ENCODE data around the gene RRP1.

The RRP1 gene

DNA sequence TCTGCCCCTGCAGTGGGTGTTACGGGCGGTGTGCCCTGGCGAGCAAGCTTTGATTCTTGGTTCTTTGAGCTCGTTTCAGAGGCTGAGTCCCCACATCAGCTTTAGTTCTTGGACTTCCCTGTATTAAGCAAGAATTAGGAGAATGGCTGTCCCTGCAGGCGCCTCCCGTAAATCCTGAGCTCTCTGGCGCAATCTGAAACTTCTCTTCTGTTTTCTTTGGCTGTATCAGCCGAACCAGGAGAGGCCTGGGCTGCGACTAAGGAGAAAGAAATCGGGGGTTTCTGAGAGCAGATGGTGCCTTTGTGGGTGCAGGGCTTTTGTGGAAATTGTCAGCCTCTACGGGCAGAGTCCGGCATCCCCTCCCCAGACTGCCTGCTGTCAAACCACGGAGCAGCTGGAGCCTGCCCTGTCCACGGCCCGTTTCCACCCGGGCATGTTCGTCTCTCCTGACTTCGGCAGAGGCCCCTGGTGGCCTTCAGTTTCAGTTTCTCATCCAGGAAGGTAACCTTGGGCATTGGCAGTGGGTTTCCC is 31.2 kb upstream of the RRP1 start:
- no peak for DNase-seq (ENCODE audit: low read depth in 2 of 3, low spot score in 1 of 3)

DNA sequence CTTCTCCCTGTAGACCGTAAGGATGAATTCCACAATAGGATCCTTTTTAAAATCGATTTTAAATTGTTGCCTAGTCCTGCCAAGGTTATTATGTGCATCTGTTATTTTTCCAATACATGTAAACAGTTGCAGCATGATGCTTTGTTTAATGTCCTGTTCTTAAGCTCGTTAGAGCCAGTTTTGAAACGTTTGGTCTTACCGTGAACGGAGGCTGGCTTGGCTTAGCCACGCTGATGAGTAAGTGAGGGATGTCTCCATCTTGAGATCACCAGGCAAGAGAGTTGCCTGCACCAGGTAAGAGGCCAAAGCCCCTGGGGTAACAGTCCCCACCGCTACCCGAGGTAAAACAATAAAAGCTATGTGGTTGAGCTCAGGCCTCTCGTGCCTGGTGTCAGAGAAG is 30.6 kb upstream of the RRP1 start:
- DNase-seq (ENCODE audit: low read depth in 2 of 3, low spot score in 1 of 3), result no peak

DNA sequence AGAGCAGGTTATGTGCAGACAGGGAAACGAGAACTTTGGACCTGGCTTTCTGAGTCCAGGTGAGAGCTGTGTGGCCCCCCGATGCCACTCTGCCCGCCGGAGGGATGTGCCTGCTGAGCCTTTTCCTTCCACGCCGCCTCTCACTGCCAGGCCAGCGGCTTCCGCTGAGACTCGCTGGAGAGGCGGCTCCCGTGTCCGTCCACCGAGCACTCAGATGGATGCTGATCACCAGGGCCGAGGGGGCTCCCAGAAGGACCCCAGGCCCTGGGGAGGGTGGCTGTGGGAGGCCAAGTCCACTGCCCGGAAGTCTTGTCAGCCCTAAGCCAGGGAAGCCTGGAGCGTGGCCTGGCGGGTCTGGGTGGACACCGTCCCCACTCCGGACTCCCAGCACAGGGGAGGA is 29.7 kb upstream of the RRP1 start:
- no peak for DNase-seq (ENCODE audit: low read depth in 2 of 3, low spot score in 1 of 3)

GRCh38 chr21:43760391-43760958 is 28.9 kb upstream of the RRP1 start:
- no peak for DNase-seq (ENCODE audit: low read depth in 2 of 3, low spot score in 1 of 3)

GRCh38 chr21:43761886-43762285 is 27.5 kb upstream of the RRP1 start:
- no peak for DNase-seq (ENCODE audit: low read depth in 2 of 3, low spot score in 1 of 3)

DNA sequence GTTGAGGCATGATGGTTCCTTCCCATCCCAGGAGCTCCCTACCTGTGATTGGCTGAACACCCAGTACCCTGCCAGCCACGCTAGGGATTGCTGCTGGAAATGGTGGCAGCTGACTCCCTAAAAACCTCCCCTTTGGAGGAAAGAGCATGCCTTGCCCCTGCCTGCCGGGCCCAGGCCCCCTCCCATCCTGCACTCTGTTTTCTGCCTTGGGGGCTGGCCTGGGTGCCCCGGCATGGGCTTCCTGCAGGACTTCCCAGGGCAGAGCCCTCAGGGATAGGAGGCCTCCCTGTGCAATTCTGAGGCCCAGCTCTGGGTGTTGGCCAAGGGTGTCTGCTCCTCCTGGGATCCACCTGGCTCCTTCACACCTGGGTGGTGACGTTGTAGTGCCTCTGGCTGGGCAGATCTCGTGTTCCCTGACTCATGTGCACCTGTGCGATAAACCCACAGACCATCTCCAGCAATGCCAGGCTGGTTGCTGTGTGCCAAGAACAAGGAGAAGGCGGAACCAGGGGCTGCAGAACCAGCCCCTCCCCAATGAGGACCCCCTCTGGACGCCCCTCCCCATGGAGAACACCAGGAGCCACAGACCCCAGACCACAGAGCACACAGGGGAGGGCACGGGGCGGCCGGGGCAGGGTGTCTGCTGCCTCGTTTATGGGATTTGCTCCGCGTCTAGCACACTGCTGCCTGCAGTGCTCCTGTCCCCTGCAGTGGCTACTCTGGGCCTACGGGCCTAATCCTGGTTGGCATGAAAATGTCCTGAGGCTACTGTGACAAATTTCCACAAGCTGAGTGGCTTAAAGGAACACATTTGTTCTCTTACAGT is 26.9 kb upstream of the RRP1 start:
- no peak for DNase-seq (ENCODE audit: low read depth in 2 of 3, low spot score in 1 of 3)

- DNase-seq (ENCODE audit: low read depth in 2 of 3, low spot score in 1 of 3), result no peak
These were observed 25.4 kb upstream of the RRP1 start for GRCh38 chr21:43763901-43764523.

GRCh38 chr21:43764576-43765495 is 24.5 kb upstream of the RRP1 start:
- no peak for DNase-seq (ENCODE audit: low read depth in 2 of 3, low spot score in 1 of 3)

DNA sequence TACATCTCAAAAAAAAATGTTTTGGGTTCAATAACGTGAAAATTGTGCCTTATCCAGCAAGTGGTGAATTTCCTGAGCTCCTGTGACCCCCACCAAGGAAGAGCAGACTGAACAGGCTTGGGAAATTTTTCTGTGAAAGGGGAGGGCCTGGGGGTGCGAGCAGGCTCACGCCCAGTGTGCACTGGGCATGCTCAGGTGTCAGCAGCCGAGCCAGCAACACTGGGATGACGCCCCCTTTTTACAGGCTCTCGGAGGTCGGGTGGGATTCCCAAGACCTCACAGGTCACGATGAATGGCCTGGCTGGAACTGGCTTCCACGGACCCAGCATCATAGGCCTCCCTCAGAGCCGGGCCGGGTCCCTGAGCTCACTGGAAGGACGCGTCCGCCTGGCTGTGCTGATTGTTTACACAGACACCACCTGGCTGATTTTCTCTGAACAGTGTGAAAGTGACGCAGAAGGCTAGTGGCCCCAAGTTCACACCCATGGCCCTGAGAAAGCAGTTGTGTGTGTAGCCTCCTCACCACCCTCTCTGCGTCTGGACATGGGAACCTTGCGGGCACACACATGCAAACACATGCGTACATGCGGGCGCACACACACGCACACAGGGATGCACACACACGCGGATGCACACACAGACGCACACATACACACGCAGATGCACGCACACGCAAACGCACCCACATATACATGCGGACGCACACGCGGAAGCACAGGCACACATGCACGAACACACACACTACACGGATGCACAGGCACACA is 22.5 kb upstream of the RRP1 start:
- no peak for DNase-seq (ENCODE audit: low read depth in 2 of 3, low spot score in 1 of 3)

GRCh38 chr21:43767498-43767983 is 21.8 kb upstream of the RRP1 start:
- DNase-seq (ENCODE audit: low read depth in 2 of 3, low spot score in 1 of 3), result no peak

DNA sequence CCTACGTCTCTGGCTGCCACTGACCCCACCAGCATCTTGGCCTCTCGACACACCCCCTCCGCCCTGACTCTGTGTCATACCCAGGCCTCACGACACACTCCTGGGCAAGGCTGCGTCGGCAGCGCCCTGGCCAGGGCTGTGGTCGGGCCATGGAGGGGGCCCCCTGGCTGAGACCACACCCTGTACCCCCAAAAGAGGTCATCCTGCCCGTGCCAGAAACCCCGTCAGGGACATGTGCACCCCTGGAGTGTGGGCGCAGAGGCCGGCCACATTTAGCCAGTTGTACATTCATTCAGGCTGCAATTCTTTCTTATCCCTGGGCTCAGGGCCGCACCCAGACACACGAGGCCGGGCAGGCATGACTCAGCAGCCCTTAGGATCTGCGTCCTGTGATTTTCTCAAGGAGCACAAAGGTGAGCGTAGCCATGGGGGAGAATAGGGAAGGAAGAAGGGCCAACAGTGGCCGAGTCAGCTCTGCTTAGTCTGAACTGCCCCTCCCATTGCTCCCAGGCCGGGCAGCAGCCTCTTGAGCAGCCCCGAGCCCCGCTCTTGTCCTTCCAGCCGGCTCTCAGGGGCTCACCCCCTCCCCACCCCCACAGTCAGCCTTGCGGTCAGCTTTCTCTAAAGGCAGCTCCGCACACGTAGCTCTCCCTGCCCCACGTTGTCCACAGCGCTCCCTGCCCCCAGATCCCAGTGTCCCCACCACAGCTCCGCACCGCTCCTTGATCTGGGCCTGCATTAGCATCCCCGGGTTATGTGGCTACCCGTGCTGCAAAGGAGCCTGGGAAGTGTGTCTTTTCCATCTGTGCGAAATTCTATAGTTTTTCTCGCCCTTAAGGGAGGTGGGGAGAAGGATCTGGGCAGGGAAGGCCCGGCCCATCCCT is 21.2 kb upstream of the RRP1 start:
- no peak for DNase-seq (ENCODE audit: low read depth in 2 of 3, low spot score in 1 of 3)

- DNase-seq (ENCODE audit: low read depth in 2 of 3, low spot score in 1 of 3), result no peak
These were observed 20.6 kb upstream of the RRP1 start for GRCh38 chr21:43768868-43769167.

DNA sequence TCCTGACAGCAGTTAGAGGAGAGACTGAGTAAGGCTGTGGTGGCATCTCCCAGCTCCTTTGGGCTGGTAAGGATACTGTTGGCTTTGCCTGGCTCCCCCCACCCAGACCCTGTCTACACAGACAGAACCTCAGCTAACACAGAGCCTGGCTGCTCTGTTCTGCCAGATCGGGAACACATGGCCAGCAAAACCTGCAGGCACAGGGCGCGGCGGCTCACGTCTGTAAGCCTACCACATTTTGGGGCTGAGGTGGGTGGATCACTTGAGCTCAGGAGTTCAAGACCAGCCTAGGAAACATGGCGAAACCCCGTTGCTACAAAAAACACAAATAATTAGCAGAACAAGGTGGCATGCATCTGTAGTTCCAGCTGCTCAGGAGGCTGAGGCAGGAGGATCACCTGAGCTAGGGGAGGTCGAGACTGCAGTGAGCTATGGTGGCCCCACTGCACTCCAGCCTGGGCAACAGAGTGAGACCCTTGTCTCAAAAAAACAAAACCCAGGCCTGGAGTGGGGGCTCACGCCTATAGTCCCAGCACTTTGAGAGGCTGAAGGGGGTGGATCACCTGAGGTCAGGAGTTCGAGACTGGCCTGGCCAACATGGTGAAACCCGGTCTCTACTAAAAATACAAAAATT is 19.9 kb upstream of the RRP1 start:
- no peak for DNase-seq (ENCODE audit: low read depth in 2 of 3, low spot score in 1 of 3)

- no peak for DNase-seq (ENCODE audit: low read depth in 2 of 3, low spot score in 1 of 3)
These were observed 19.2 kb upstream of the RRP1 start for GRCh38 chr21:43770066-43770655.

DNA sequence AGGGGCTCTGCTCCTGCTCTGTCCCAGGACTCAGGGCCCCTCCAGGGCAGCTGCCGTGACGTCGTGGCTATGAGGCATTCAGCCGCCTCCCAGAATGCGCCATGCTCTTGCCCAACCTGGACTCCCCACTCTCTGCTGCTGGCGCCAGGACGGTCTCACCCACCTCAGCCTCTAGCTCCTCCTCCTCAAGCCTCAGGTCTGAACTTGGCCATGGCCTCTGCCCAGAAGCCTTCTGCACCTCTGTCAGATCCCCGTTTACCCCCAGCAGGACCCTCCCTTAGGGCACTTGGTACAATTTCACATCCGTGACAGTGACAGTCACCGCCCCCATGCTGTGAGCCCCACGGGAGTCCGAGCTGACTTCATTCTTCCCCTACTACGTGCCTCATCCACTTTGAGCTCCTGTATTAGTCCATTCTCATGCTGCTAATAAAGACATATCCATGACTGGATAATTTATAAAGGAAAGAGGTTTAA is 18.1 kb upstream of the RRP1 start:
- DNase-seq (ENCODE audit: low read depth in 2 of 3, low spot score in 1 of 3), result no peak

- no peak for DNase-seq (ENCODE audit: low read depth in 2 of 3, low spot score in 1 of 3)
These were observed 17.5 kb upstream of the RRP1 start for GRCh38 chr21:43771698-43772424.

GRCh38 chr21:43772425-43772821 is 17.0 kb upstream of the RRP1 start:
- no peak for DNase-seq (ENCODE audit: low read depth in 2 of 3, low spot score in 1 of 3)

- no peak for DNase-seq (ENCODE audit: low read depth in 2 of 3, low spot score in 1 of 3)
These were observed 15.2 kb upstream of the RRP1 start for GRCh38 chr21:43774163-43774562.

Data from stimulated activated CD4-positive, alpha-beta T cell treated with anti-CD3 and anti-CD28 coated beads, Interleukin-12 subunit alpha, Interleukin-12 subunit beta, amount 100 ng/mL, for 48 hours (primary cell).